HG03378 (cell line): ENCODE results near the gene SATL1.
A peak's percentile ranks its signal among the peaks of the same experiment; 100 is the strongest.
"Not testable (repeated sequence)": the region's sequence is repeated elsewhere in the genome, so short reads cannot be mapped to it uniquely, and the experiment has no call there.

Experiments used
- ATAC-seq: cut with Tn5 transposase; IDR thresholded peaks from one replicate; pipeline ENCODE4 v1.9.1; 2021; ENCODE audit warnings: mild to moderate bottlenecking, moderate library complexity; ENCODE audit not compliant: unreplicated experiment

SATL1 gene

GRCh38 chrX:85112293-85112692 lies 131.3 kb downstream of the SATL1 start:
- no peak for ATAC-seq

GRCh38 chrX:85111347-85111746 lies 132.2 kb downstream of the SATL1 start:
- ATAC-seq: no peak

- peak; percentile 66 for ATAC-seq
Measured at GRCh38 chrX:85109235-85109634, 134.3 kb downstream of the SATL1 start.

DNA sequence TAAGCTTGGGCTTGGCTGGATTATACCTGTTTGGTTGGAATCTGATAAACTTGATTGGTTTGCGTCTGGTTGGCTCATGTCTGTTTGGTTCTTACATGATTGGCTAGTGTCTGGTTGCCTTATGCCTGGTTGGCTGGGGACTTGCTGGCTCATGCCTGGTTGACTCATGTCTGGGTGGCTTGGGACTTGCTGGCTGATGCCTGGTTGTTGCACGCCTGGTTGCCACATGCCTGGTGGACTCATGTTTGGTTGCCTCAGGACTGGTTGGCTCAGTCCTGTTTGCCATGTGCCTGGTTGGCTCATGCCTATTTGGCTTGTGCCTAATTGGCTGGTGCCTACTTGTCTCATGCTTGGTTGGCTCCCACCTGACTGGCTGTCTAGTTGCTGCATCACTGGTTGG lies 135.4 kb downstream of the SATL1 start:
- ATAC-seq: no peak

DNA sequence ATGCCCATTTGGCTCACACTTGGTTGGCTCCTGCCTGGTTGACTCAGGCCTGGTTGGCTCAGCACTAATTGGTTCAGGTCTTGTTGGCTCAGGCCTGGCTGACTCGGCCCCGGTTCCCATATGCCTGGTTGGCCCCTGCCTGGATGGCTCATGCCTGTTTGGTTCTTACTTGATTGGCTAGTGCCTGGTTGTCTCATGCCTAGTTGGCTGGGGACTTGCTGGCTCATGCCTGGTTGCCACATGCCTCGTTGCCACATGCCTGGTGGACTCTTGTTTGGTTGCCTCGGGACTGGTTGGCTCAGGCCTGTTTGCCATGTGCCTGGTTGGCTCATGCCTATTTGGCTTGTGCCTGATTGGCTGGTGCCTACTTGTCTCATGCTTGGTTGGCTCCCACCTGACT lies 136.2 kb downstream of the SATL1 start:
- ATAC-seq: no peak

GRCh38 chrX:85089321-85089840 lies 154.2 kb downstream of the SATL1 start:
- no peak for ATAC-seq

- peak; percentile 92 for ATAC-seq
Measured at GRCh38 chrX:85084770-85085393, 158.7 kb downstream of the SATL1 start.

DNA sequence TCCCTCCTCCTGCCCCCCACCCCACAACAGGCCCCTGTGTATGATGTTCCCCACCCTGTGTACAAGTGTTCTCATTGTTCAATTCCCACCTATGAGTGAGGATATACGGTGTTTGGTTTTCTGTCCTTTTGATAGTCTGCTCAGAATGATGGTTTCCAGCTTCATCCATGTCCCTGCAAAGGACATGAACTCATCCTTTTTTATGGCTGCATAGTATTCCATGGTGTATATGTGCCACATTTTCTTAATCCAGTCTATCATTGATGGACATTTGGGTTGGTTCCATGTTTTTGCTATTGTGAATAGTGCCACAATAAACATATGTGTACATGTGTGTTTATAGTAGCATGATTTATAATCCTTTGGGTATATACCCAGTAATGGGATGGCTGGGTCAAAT lies 166.3 kb downstream of the SATL1 start:
- not testable (repeated sequence) for ATAC-seq

GRCh38 chrX:85065512-85066198 lies 177.9 kb downstream of the SATL1 start:
- no peak for ATAC-seq

- ATAC-seq: peak; percentile 49
Measured at GRCh38 chrX:85052636-85053343, 190.8 kb downstream of the SATL1 start.

DNA sequence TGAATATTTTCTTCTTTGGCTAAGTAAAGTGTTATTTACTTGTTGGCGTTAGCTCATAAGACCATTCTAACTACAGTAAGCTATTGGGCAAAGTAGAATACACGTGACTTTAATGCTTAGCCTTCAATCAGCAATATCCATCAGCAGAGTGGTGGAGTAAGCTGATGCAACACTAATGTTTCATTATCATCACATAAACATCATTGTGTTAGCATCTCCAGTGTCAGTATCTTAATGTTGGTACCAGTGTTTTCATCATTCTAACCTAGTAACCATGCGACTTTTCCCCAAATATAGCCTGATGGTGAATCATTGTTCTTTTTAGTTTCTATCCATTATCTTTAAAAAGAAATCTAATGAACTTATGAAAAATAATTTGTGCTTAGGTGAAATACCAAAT lies 191.4 kb downstream of the SATL1 start:
- no peak for ATAC-seq

- no peak for ATAC-seq
Measured at GRCh38 chrX:85051627-85052026, 192.0 kb downstream of the SATL1 start.
